NCI-H1694 treated with DMSO at 0.1 percent for 48 hours (cell line): ENCODE results near the gene PROZ.

ENCODE experiments used
- DNase-seq: peaks from one replicate; lab custom pipeline; 2025; lab: John Stamatoyannopoulos, UW

Gene PROZ

DNA sequence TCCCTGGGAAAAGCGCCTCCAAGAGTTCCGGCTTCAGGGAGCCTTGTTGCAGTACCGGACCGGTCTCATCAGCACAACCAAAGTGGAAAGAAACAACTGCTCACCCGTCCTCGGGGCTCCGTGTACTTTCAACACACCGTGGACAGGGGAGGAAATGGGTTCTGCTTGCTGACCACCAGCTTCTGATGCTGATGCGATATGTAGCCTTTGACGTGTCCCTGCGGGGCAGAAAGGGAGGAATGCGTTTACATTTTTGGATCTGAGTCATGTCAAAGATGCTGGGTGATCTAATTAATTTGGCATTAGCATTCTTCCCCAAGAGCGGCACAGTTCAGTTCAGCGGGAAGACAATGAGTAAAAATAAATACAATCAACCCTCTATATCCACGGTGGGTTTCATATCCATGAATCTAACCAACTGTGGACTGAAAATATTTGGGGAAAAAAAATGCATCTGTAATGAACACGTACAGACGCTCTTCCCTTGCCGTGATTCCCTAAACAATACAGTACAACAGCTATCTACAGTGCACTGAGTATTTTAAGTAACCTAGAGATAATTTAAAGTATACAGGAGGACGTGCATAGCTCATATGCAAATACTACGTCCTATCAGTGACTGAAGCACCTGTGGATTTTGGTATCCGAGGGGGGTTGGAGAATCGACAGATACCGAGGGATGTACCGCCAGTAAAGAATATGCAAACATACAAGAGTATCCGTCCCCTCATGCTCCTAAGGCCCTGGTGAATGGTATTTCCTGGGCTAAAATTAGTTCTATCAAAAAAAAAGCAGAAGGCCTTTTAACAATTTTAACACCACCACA, 19.8 kb downstream of the PROZ start:
- DNase-seq, result no peak

GRCh38 chr13:113178896-113179167, 20.4 kb downstream of the PROZ start:
- DNase-seq, result no peak

GRCh38 chr13:113179374-113180230, 21.2 kb downstream of the PROZ start:
- no peak for DNase-seq

DNA sequence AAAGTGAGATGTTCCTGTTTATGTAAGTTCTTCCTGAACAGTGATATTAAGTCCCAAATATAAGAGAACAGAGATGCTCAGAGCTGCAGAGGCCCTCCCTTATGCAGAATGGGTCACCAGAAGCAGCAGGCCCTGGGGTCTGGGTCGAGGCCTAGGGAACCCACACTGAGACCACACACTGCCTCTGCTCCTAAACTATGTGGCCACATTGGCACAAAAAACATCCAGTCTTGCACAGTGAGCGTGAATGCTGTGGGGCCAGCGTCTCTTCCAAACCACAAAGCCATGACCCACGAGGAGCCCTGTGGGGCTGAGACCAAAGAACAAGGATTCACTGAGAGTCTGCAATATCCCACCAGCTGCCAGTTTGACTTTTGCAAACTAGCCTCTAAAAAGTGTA, 23.6 kb downstream of the PROZ start:
- DNase-seq, result no peak

DNA sequence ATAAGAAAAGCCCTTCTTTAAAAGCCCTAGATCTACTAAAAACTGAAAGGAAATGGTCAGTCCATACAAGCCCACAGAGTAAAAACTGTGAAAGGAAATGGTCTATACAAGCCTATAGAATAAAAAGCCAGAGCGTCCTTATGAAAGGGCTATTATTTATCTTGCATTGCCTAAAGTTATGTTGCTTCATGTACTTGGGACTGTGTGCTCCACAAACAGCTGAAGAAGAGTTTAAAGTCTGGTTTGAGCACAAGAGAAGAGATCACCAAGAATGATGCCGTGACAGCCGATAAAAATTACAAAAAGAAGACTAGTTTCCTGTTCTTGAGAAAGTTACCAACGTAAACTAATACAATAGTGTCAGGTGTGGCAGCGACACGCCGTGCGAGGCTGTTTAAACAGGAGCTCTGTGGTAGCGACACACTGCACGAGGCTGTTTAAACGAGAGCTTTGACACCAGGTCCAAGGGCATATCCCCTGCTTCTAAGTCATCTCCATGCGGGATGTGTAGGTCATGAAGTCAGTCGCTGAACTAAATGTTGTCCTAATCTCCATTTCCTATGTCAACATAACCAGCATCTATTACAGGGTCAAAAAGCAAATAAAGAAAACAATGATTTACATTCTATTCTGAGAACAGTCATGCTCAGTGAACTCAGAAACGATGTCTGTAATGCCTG, 25.1 kb downstream of the PROZ start:
- DNase-seq, result no peak

DNA sequence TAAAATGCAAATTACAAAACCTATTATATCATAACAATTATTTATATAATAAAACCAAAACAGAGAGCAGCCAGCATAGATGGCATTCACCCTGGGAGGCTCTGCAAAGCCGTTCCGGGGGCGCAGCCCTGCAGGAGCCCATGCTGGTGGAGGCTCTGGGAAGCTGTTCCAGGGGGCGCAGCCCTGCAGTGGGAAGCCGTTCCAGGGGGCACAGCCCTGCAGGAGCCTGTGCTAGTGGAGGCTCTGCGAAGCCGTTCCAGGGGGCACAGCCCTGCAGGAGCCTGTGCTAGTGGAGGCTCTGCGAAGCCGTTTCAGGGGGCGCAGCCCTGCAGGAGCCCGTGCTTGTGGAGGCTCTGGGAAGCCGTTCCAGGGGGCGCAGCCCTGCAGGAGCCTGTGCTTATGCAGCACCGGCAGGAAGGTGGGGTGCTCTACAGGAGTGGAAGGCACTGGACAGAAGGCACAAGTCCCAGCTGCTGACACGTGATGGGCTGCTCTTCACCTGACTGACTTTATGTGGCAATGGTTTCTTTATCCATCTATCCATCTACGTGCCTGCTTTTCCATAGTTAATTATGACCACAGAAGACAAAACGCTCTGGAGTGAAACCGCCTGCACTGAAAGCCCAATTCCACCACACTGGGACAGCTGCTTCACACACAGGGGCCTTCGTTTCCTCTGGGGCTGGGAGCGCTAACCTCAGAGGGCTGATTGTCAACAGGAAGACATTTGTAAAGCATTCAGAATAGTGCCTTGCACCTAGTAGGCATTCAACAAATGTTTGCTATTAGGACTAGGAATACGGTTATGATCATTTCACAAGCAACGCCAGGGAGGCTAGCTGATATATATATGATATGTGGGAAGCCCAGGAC, 26.4 kb downstream of the PROZ start:
- DNase-seq, result no peak

GRCh38 chr13:113186061-113186900, 27.8 kb downstream of the PROZ start:
- no peak for DNase-seq

- no peak for DNase-seq
Measured at GRCh38 chr13:113187263-113187669, 28.8 kb downstream of the PROZ start.

DNA sequence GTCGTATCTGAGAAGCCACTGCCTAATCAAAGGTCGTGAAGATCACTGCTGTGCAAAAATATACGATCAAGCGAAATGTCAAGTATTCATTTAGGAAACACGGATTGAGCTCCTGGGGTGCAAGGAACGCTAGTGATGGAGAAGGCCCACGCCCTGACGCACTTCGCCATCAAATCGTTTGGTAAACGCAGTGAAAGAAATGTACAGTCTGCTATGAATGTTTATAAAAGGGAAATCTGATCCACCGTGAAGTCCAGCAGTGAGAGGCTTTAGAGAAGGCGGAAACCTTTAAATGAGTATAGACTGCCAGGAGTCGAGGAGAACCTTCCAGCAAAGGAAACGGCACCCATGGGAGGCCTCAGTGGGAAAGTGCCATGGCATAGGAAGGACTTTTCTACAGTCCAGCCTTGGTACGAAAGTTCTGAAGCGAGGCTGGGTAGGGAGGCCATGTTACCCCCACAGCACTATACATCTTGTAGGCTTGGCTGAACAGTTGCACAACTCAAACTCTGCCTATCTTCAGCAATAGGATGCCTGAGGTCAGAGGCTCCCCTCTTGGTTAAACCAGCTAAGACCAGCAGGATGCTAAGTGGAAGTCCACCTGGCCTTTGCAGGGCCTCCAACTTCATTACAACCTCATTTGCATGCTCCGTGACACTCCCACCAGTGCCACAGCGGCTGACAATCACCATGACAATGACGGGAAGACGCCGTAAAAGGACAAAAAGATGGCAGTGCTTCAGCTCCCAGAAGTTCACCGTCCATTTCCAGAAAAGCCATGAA, 29.6 kb downstream of the PROZ start:
- DNase-seq, result no peak

- DNase-seq, result no peak
Measured at GRCh38 chr13:113190181-113190580, 31.7 kb downstream of the PROZ start.

GRCh38 chr13:113192279-113192678, 33.8 kb downstream of the PROZ start:
- no peak for DNase-seq

GRCh38 chr13:113192902-113193301, 34.5 kb downstream of the PROZ start:
- no peak for DNase-seq

- DNase-seq, result no peak
Measured at GRCh38 chr13:113195360-113195759, 36.9 kb downstream of the PROZ start.

- DNase-seq, result no peak
Measured at GRCh38 chr13:113196970-113197737, 38.7 kb downstream of the PROZ start.

GRCh38 chr13:113201815-113202214, 43.4 kb downstream of the PROZ start:
- no peak for DNase-seq

DNA sequence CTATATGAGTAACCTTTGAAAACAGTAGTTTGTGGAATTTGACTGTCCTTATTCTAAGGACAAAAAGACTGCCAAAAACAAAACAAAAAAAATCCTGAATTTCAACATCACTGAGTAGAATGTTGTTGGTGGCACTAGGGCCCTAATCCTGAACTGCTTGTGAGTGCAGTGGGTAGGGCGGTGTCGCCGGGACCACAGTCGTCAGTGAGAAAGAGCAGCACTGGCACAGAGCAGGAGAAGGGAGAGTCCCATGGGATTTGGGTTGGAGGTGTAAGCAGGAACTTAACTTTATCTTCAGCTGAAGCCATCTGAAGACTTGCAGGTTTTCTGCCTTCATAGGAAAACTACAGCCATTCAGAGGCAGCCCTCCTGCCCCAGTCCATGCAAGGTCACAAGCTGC, 44.5 kb downstream of the PROZ start:
- DNase-seq, result no peak

- no peak for DNase-seq
Measured at GRCh38 chr13:113203507-113204377, 45.3 kb downstream of the PROZ start.

GRCh38 chr13:113204378-113204734, 45.9 kb downstream of the PROZ start:
- no peak for DNase-seq
